Measurements from ENCODE around the gene AJM1.
"Not testable (repeated sequence)": the region's sequence is repeated elsewhere in the genome, so short reads cannot be mapped to it uniquely, and the experiment has no call there.

AJM1 gene

GRCh38 chr9:136840140-136840876 is 2.0 kb upstream of the AJM1 start:
- peak in 7 of 42 donors; percentile 34 to 61 (median 45) for DNase-seq
- intact Hi-C loops (cut with DNase I) = no loop called here

- DNase-seq = peak; percentile 68 to 95 (median 87)
- intact Hi-C loops (cut with DNase I) = no loop called here
These were observed 1.2 kb upstream of the AJM1 start for GRCh38 chr9:136840877-136841645.

- intact Hi-C loops (cut with DNase I) = not testable (repeated sequence)
- DNase-seq = peak in 2 of 42 donors; percentile 18 to 20
These were observed 465 bp upstream of the AJM1 start for GRCh38 chr9:136841646-136842379.

DNA sequence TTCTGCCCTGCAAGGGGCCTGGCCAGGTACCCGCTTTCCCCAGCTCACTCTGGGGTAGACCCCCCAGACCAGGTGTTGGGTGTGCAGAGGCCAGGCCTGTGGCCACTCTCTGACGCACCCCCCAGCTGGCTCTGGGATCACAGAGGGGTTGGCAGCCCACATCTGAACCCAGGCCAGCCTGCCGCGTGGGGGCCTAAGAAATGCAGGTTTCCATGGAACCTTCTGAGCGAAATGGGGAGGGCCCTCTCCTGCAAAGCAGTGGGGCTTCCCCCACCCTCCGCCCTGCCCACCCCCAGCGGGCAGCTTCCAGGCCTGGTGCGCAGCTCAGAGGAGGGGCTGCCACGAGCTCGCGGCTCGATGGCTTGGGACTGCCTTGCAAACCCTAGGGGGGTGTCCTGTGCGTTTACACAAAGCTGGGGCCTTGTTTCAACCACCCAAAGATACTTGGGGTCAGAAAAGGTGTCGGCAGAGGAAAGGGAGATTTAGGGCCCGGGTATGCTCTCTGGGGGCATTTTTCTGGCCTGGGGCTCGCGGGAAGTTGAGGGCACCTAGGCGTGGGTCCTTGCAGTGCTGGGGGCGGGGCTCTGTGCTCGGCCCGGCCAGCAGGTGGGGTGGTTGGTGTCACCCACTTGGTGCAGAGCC is 1.0 kb downstream of the AJM1 start:
- intact Hi-C loops (cut with DNase I) = not testable (repeated sequence)

GRCh38 chr9:136843801-136844740 is 1.8 kb downstream of the AJM1 start:
- peak in 22 of 42 donors; percentile 27 to 80 (median 56) for DNase-seq
- intact Hi-C loops (cut with DNase I) = not testable (repeated sequence)

More for the DNA sequence above, 1.0 kb downstream of the AJM1 start:
- DNase-seq = peak in 22 of 42 donors; percentile 24 to 68 (median 46)

DNA sequence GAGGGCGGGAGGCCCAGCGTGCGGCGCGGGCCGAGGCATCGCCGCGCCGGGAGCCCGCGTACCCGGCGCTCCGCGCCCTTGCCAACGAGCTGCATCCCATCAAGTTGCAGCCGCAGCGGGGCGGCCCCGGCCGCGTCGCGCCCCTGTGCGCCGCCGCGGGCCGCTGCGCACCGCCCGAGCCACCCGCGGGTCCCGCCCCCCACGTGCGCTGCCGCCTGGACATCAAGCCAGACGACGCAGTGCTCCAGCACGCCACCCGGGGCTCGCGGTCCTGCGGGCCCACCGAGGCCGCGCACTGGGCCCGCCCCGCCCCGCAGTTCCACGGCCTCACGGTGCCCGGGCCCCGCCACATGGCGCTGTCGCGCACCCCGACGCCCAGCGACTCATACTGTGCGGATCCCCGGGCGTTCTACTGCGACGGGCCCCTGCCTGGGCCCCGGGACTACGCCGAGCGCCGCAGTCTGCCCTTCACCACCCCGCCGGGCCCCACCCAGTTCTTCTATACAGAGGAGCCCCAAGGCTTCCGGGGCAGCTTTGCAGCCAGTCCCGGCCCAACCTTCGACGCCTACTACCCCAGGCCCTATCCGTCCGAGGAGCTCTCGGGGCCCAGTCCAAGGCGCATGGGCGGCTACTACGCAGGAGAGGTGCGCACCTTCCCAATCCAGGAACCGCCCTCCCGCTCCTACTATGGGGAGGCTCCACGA is 2.6 kb downstream of the AJM1 start:
- intact Hi-C loops (cut with DNase I) = loop anchor here (5.0 kb wide), 1 partner anchor 38 kb away; the partner anchor contains the start of gene RABL6
- no peak for DNase-seq

DNA sequence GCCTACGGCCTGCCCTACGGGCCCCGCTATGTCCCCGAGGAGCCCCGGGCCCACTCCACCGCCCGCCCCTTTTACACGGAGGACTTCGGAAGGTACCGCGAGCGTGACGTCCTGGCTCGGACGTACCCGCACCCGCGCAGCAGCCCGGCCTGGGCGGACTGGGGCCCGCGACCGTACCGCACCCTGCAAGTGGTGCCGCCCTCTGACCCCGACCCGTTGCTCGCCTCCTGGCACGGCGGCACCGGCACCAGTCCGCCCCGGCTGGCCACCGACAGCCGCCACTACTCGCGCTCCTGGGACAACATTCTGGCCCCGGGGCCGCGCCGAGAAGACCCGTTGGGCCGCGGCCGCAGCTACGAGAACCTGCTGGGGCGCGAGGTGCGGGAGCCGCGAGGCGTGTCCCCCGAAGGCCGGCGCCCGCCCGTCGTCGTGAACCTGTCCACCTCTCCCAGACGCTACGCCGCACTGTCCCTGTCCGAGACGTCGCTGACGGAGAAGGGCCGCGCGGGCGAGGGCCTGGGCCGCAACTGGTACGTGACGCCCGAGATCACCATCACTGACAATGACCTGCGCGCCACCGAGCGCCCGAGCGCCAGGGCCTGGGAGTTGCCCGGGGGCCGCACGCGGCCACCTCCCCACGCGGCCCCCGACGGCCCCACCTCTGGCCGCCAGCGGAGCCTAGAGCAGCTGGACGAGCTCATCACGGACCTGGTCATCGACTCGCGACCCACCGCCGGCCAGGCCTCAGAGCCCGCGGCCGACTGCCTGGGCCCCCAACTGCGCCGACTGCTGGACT is 3.4 kb downstream of the AJM1 start:
- DNase-seq = no peak
- intact Hi-C loops (cut with DNase I) = loop anchor here (5.0 kb wide), 1 partner anchor 38 kb away; the partner anchor contains the start of gene RABL6

GRCh38 chr9:136846376-136847087 is 4.3 kb downstream of the AJM1 start:
- intact Hi-C loops (cut with DNase I) = loop anchor here (5.0 kb wide), 1 partner anchor 39 kb away; the partner anchor contains the start of gene RABL6
- DNase-seq = peak in 7 of 42 donors; percentile 30 to 61 (median 46)

DNA sequence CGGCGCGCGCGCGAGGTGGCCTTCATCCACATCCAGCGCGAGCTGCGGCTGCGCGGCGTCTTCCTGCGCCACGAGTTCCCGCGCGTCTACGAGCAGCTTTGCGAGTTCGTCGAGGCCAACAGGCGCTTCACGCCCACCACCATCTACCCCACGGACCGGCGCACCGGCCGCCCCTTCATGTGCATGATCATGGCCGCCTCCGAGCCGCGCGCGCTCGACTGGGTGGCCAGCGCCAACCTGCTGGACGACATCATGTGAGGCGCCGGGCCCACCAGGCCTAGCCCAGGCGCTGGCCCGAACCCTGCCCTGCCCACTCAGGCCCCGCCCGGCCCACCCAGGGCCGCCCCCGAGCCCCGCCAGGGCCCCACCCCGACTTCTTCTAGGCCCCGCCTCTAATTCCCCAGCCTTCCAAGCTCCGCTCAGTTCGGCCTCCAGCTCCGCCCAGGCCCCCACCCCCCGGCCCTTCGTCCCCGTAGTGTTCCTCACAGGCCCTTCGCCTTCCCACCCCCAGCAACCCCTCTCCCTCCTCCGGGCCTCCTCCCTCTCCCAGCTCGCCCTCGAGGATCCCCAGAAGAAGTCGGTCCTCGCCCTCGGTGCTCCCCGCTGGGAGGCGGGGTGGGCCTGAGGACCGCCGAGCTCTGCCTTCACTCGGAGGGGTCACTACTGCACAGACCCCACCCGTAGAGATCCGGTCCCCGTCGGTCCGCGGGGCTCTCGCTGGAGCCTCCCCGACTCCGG is 5.0 kb downstream of the AJM1 start:
- intact Hi-C loops (cut with DNase I) = loop anchor here (5.0 kb wide), 1 partner anchor 40 kb away; the partner anchor contains the start of gene RABL6

GRCh38 chr9:136847826-136848392 is 5.6 kb downstream of the AJM1 start:
- intact Hi-C loops (cut with DNase I) = loop anchor here (5.0 kb wide), 1 partner anchor 41 kb away; the partner anchor contains the start of gene RABL6
- DNase-seq = peak in 17 of 42 donors; percentile 27 to 73 (median 52)

More for the DNA sequence above, 5.0 kb downstream of the AJM1 start:
- no peak for DNase-seq

DNA sequence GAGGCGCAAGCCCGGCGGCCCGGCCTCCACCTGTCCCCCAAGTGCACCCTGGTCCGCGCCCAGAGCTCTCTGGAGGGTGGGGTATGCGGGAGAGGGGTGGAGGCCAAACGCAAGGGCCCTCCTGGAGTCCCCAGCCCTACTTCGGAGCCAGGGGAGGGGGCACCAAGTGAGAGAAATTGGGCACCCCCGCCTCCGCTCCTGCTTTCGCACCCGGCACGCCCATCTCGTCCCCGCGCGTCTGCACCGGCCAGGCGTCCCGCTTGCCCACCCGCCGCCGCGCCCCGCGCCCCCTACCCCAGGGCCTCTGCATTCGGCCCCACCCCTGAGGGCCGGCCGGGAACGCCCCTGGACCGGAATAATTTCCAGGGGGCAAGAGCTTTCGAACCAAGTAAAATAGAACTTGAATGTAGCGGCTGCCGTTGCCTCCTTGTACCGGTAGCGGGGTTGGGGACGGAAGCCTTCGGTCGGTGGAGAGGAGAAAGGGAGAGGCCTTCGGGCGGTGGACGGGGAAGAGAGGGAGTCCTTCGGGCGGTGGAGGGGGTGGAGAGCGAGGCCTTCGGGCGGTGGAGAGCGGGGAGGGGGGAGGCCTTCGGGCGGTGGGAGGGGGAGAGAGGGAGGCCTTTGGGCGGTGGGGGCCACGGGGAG is 6.2 kb downstream of the AJM1 start:
- peak in 6 of 42 donors; percentile 31 to 69 (median 52) for DNase-seq
- intact Hi-C loops (cut with DNase I) = loop anchor here (5.0 kb wide), 1 partner anchor 41 kb away; the partner anchor contains the start of gene RABL6

DNA sequence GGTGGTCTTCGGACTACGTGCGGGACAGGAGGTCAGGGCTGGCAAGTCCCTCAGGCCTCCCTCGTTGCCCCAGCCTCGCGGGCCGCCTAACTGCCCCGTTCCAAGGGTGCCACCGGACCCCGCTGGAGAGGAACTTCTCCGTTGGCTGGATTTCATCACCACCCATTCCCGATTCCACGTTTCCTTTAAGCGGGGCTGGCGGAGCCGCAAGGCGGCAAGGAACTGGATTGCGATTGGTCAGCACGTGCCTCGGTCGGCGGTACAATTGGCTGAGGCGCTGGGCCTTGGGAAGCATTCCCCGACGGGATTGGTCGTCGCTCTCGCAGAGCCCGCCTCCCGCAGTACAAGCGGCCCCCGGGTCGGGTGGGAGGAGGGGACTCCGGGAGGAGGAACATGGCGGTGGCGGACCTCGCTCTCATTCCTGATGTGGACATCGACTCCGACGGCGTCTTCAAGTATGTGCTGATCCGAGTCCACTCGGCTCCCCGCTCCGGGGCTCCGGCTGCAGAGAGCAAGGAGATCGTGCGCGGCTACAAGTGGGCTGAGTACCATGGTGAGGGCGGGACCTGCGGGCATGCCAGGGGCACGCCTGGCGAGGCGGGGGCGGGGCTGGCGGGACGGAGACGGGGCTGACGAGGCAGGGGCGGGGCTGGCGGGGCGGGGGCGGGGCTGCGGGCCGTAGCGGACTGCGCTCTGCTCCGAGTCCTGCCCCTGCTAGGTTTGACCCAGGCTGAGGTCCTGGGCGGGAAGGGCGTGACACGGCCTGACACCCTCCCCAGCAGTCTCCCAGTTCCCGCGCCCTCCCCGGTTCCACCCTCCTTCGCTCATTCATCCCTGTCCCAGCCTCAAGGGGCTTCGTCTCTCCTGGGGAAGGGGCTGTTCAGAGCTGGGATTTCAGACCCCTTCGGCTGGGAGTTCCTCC is 7.0 kb downstream of the AJM1 start, which contains the start of gene PHPT1:
TSS of gene PHPT1 (plus strand) at position 372 of the 922 bp plus-strand sequence. CDS start at position 394, 22 bp downstream.
- DNase-seq = peak; percentile 98 to 100 (median 99)
- intact Hi-C loops (cut with DNase I) = loop anchor here (5.0 kb wide), 1 partner anchor 42 kb away; the partner anchor contains the start of gene RABL6
